HepG2 (cell line): ENCODE data around the gene NOTCH3. TPM values are rescaled to one million over a fixed set of nuclear protein-coding genes. Genes with fewer than 3 reads are reported as not detected.
A peak's percentile ranks its signal among the peaks of the same experiment; 100 is the strongest.

Experiments used
- AGO1 ChIP-seq: fragments of 200-400 bp; formaldehyde crosslinking; IDR thresholded peaks from 2 replicates; pipeline ENCODE4 v1.6.1; 2017; ENCODE audit warnings: mild to moderate bottlenecking, low read depth, low read length, moderate library complexity; ENCODE audit not compliant: poor library complexity, severe bottlenecking
- ARHGAP35 ChIP-seq: sonication (generic); formaldehyde crosslinking; IDR thresholded peaks from 2 replicates; pipeline ENCODE4 v1.9.0; 2022; ENCODE audit warnings: mild to moderate bottlenecking, inconsistent platforms, moderate library complexity, missing genetic modification reagents, borderline replicate concordance
- ARID4A ChIP-seq: sonication (generic); formaldehyde crosslinking; IDR thresholded peaks from 2 replicates; pipeline ENCODE4 v1.5.0; 2020; ENCODE audit warnings: mild to moderate bottlenecking, missing genetic modification reagents, borderline replicate concordance
- BHLHE40 ChIP-seq: IDR thresholded peaks from 2 replicates; pipeline ENCODE4 v1.6.1; 2011; ENCODE audit warnings: low read length, improper control_type of control experiment
- ELK4 ChIP-seq: sonication (generic); formaldehyde crosslinking; IDR thresholded peaks from 2 replicates; pipeline ENCODE4 v1.9.0; 2021; ENCODE audit warnings: missing genetic modification reagents, borderline replicate concordance
- GPN1 ChIP-seq: sonication (generic); formaldehyde crosslinking; IDR thresholded peaks from 2 replicates; pipeline ENCODE4 v1.5.1; 2020; ENCODE audit warnings: missing genetic modification reagents, borderline replicate concordance
- ZKSCAN5 ChIP-seq: sonication (generic); formaldehyde crosslinking; IDR thresholded peaks from 2 replicates; pipeline ENCODE4 v1.5.1; 2020; ENCODE audit warnings: mild to moderate bottlenecking, missing genetic modification reagents
- ZNF235 ChIP-seq: sonication (generic); formaldehyde crosslinking; IDR thresholded peaks from 2 replicates; pipeline ENCODE4 v1.8.1; 2023; ENCODE audit warnings: mild to moderate bottlenecking, missing genetic modification reagents, borderline replicate concordance
- ZNF317 ChIP-seq: sonication (generic); formaldehyde crosslinking; IDR thresholded peaks from 2 replicates; pipeline ENCODE4 v1.5.0; 2020; ENCODE audit warnings: mild to moderate bottlenecking, missing genetic modification reagents
- ZNF503 ChIP-seq: sonication (generic); formaldehyde crosslinking; IDR thresholded peaks from 2 replicates; pipeline ENCODE4 v1.4.0; 2020; ENCODE audit warnings: missing genetic modification reagents
- ZNF546 ChIP-seq: sonication (generic); formaldehyde crosslinking; conservative IDR thresholded peaks from 2 replicates; pipeline ENCODE4 v1.8.1; 2023; ENCODE audit warnings: mild to moderate bottlenecking, missing genetic modification reagents
- polyA plus RNA-seq, 8 experiments: library from polyadenylated mRNA; depleted of rRNA in 3 of 8; stranded (reverse) in 7 of 8; unstranded in 1 of 8; fragments of >200 nt; fragmentation: Illumina TruSeq in 4 of 8; extraction: Trizol in 4 of 8; gene quantifications; 2 replicates each; pipeline versions ENCODE4 v1.2.1 to v1.2.3, GENCODE V29; 2011 to 2016; ENCODE audit warnings: low read depth in 4 of 8, missing spikeins in 1 of 8, mixed read lengths in 1 of 8; ENCODE audit not compliant: insufficient read depth in 1 of 8
- total RNA-seq, 5 experiments: library from RNA; depleted of rRNA; stranded (reverse); fragments of >200 nt; fragmentation: Illumina TruSeq; extraction: Trizol; gene quantifications; 2 replicates each; pipeline ENCODE4 v1.2.3, GENCODE V29; 2016; ENCODE audit warnings: low read depth in 1 of 5
- TF ChIP-seq, protein P1 (sequence below): IDR thresholded peaks from 2 replicates; pipeline ENCODE4 v1.6.1; 2016; ENCODE audit warnings: low read depth, missing genetic modification reagents, missing compliant biosample characterization
- TF ChIP-seq, protein P2 (sequence below): sonication (generic); formaldehyde crosslinking; IDR thresholded peaks from 2 replicates; pipeline ENCODE4 v1.8.0; 2022; ENCODE audit warnings: mild to moderate bottlenecking, missing genetic modification reagents

NOTCH3 gene
- total and polyA plus RNA-seq, 2 of the 13 experiments (the other 11 are each of a cell fraction or from before 2014, with no cell fraction given), result 0.09 to 0.28 TPM

DNA sequence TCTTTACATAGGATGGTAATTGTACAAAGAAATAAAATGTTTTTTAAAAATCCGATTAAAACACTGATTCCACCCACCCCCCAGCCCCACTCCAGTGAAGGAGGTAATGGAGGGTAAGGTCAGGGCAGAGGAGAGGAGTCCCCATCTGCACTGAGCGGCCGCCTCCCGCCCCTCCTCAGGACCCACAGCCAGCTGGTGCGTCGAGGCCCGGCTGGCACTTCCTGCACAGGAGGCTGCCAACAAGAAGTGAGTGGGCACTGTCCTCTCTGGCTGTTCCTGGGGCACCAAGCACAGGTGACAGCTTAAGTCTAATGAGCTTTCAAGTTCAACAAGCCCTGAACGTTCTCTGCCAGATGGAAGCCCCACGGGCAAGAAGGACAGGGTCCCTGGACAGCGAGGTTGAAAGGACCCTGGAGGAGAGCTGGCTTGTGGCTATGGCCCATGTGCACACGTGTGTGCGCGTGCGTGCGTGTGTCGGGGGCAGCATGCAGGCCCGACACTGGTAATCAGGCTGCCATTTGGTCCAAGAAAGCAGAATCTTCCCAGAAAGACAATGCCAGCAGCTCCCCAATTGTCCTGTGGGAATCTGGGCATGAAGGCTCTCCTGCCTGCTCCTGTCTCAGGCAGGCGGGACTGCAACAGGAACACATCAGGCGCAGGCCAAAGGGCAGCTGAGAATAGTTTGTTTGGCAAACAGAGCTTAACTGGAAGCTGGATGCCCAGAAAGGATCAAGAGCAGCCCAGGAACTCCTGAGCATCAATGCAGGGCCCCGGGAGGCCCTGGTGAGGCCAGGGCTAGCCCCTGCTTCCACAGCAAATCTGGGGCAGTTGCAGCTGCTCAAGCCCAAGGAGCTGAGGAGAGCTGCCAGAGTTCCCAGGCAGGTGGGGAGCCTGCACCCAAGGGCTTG, 46.6 kb upstream of the NOTCH3 start (continued):
- TF ChIP-seq, protein P1, sequence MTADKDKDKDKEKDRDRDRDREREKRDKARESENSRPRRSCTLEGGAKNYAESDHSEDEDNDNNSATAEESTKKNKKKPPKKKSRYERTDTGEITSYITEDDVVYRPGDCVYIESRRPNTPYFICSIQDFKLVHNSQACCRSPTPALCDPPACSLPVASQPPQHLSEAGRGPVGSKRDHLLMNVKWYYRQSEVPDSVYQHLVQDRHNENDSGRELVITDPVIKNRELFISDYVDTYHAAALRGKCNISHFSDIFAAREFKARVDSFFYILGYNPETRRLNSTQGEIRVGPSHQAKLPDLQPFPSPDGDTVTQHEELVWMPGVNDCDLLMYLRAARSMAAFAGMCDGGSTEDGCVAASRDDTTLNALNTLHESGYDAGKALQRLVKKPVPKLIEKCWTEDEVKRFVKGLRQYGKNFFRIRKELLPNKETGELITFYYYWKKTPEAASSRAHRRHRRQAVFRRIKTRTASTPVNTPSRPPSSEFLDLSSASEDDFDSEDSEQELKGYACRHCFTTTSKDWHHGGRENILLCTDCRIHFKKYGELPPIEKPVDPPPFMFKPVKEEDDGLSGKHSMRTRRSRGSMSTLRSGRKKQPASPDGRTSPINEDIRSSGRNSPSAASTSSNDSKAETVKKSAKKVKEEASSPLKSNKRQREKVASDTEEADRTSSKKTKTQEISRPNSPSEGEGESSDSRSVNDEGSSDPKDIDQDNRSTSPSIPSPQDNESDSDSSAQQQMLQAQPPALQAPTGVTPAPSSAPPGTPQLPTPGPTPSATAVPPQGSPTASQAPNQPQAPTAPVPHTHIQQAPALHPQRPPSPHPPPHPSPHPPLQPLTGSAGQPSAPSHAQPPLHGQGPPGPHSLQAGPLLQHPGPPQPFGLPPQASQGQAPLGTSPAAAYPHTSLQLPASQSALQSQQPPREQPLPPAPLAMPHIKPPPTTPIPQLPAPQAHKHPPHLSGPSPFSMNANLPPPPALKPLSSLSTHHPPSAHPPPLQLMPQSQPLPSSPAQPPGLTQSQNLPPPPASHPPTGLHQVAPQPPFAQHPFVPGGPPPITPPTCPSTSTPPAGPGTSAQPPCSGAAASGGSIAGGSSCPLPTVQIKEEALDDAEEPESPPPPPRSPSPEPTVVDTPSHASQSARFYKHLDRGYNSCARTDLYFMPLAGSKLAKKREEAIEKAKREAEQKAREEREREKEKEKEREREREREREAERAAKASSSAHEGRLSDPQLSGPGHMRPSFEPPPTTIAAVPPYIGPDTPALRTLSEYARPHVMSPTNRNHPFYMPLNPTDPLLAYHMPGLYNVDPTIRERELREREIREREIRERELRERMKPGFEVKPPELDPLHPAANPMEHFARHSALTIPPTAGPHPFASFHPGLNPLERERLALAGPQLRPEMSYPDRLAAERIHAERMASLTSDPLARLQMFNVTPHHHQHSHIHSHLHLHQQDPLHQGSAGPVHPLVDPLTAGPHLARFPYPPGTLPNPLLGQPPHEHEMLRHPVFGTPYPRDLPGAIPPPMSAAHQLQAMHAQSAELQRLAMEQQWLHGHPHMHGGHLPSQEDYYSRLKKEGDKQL (CRISPR knock-in tag), result no peak
- TF ChIP-seq ZNF317 (CRISPR knock-in tag), result no peak
- peak; percentile 18; the same call in 1 of the 2 replicates for TF ChIP-seq ARID4A (CRISPR knock-in tag)
- TF ChIP-seq ZKSCAN5 (CRISPR knock-in tag), result no peak
- TF ChIP-seq BHLHE40, result no peak
- TF ChIP-seq ZNF503 (CRISPR knock-in tag), result no peak
- TF ChIP-seq ZNF546, result no peak
- TF ChIP-seq AGO1, result no peak
- TF ChIP-seq ELK4 (CRISPR knock-in tag), result no peak
- TF ChIP-seq, protein P2, sequence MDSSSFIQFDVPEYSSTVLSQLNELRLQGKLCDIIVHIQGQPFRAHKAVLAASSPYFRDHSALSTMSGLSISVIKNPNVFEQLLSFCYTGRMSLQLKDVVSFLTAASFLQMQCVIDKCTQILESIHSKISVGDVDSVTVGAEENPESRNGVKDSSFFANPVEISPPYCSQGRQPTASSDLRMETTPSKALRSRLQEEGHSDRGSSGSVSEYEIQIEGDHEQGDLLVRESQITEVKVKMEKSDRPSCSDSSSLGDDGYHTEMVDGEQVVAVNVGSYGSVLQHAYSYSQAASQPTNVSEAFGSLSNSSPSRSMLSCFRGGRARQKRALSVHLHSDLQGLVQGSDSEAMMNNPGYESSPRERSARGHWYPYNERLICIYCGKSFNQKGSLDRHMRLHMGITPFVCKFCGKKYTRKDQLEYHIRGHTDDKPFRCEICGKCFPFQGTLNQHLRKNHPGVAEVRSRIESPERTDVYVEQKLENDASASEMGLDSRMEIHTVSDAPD (CRISPR knock-in tag), result no peak
- TF ChIP-seq ZNF235 (CRISPR knock-in tag), result no peak
- no peak for TF ChIP-seq GPN1 (CRISPR knock-in tag)
- TF ChIP-seq ARHGAP35 (CRISPR knock-in tag), result no peak
